GM19043 (cell line): ENCODE data around the gene UGT2B15.
A peak's percentile ranks its signal among the peaks of the same experiment; 100 is the strongest.
"Not testable (repeated sequence)": the region's sequence is repeated elsewhere in the genome, so short reads cannot be mapped to it uniquely, and the experiment has no call there.

Source experiments
- ATAC-seq: cut with Tn5 transposase; IDR thresholded peaks from one replicate; pipeline ENCODE4 v1.9.1; 2021; ENCODE audit warnings: low read depth; ENCODE audit not compliant: unreplicated experiment

UGT2B15 gene

DNA sequence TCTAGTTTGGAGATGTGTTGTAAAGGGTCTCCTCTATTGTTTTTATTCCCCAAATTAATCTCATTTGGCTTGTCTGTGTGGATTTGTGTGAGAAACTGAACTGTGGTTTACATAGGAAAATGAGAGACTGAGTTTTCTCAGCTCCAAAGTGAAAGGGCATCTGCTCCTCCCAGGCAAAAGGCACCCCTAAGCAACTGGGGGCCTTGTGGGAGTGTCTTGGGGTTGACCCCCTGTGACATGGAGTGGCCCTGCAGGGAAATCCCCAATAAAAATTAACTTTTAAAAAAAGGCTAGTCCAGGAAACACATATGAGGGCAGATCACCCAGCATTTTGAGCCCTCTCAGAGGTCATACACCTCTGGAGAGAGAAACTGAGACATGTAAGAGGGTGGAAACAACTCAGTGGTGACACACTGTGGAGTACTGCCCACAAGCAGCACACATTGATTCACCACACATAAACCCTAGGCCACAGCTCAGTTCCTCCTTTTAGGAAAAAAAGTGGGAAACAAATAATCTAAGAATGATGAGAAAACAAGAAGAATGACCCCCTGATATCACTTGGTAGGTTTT is 13.3 kb downstream of the UGT2B15 start:
- peak; percentile 63 for ATAC-seq

GRCh38 chr4:68656445-68656973 is 13.9 kb downstream of the UGT2B15 start:
- peak; percentile 49 for ATAC-seq

- ATAC-seq = peak; percentile 22
Measured at GRCh38 chr4:68655764-68656444, 14.5 kb downstream of the UGT2B15 start.

DNA sequence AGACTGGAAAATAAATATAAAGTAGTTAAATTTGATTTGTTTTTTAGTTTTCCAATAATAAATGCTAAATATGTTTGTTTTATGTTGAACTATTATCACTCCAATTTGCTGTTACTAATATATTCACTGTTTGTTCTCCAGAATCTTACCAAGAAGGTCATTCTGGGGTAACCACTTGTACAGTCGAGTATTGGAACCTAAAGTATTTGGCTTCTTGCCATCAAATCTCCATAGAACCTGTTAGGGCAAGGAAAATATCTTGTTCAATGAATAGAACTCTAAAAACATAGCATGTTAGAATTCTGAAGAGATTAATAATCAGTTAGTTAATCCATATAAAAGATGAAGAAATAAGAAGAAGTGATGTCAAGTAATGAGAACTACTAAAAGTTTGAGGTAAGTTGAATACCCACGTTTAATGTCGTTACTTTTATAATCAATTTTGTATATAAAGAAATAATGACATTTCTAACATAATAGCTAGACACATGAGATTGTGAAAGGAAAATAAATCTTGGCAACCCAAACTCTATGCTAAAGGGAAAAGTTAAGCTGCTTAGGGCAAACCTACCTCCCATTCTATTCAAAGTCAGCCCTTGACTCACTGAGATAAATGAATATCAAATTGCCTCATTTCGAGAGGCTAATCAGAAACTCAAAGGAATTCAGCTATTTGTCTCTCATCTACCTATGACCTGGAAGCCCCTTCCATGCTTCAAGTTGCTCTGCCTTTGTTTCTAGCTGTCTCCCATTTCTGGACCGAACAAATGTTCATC is 15.3 kb downstream of the UGT2B15 start:
- ATAC-seq = no peak

- ATAC-seq = no peak
Measured at GRCh38 chr4:68651932-68652331, 18.5 kb downstream of the UGT2B15 start.

DNA sequence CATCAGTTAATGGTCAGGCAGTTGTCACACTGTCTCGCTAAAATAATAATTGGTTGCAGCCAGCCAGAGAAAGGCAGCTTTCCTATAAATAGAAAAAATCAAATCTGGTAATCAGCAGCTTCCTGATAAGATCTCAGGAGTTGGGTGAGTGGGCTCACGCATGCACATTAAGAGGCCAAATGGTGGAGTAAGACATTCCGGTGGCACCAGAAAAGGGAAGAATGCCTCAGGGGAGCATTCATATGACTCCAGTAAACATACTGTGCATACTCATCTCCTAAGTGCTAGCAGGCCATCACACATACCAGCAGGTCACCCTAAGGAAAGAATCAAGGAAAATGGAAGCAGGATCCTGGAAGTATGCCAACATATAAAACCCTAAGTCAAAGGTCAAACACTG is 40.1 kb downstream of the UGT2B15 start:
- ATAC-seq = no peak

GRCh38 chr4:68622731-68623130 is 47.7 kb downstream of the UGT2B15 start:
- ATAC-seq = not testable (repeated sequence)

DNA sequence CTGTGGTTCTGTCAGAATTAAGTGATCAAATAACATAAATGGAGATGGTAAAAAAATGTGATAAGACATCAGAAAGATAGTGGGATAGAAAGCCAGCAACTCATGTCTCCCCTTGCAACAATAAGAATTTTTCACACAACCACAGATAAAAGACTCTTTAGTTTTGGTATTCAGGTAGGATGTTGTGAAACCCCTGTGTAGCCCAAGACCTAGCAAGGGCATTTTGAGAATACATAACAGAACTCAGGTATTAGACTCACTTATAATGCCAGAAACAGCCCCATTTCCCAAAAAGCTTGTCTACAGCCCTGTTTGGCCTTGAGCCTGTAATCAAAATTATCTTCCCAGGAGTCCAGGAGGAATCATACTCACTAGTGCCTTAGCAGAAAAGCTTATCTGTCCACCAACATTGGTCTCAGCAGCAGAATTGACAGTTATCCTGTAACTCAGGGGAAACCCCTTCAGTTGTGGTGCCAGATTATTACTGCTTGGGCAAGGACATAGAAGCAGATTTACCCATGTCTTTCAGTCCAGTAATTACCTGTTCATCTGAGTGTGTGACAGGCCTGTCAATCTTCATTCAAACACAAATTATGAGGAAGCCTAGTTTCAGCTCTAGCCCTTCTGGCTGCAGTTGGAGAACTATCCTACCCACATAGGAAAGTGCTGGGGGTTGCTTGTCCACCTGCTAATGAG is 53.3 kb downstream of the UGT2B15 start:
- ATAC-seq = no peak

- no peak for ATAC-seq
Measured at GRCh38 chr4:68615699-68616422, 54.6 kb downstream of the UGT2B15 start.

- no peak for ATAC-seq
Measured at GRCh38 chr4:68613752-68614151, 56.7 kb downstream of the UGT2B15 start.

DNA sequence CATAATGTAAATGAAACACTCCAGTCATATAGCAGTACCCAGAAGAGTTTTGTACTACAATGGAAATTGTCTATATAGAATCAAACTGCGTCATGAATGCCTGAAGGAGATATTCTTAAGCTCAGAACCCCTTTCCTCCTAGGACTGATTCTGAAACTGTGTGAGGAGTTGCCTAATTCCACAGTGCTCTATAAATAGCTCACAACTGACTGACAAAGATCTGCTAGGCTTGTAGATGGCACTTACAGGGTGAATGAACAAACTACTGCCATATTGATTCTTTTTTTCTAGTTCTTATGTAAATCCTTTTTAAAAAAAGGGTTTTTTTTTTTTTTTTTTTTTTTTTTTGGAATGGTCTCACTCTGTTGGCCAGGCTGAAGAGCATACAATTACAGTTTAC is 64.2 kb downstream of the UGT2B15 start:
- ATAC-seq = no peak

GRCh38 chr4:68599150-68599549 is 71.3 kb downstream of the UGT2B15 start:
- ATAC-seq = no peak

- no peak for ATAC-seq
Measured at GRCh38 chr4:68597482-68597881, 73.0 kb downstream of the UGT2B15 start.
